HepG2 (cell line): ENCODE results near the gene TPTE2. TPM values are rescaled to one million over a fixed set of nuclear protein-coding genes. Genes with fewer than 3 reads are reported as not detected.

Experiments
- ARID4A ChIP-seq: sonication (generic); formaldehyde crosslinking; IDR thresholded peaks from 2 replicates; pipeline ENCODE4 v1.5.0; 2020; ENCODE audit warnings: mild to moderate bottlenecking, missing genetic modification reagents, borderline replicate concordance
- BCL6 ChIP-seq: IDR thresholded peaks from 2 replicates; pipeline ENCODE4 v1.6.1; 2016; ENCODE audit warnings: missing genetic modification reagents, missing compliant biosample characterization
- FOXC1 ChIP-seq: sonication (generic); formaldehyde crosslinking; IDR thresholded peaks from 2 replicates; pipeline ENCODE4 v1.8.0; 2022; ENCODE audit warnings: mild to moderate bottlenecking, missing genetic modification reagents, borderline replicate concordance
- GPN1 ChIP-seq: sonication (generic); formaldehyde crosslinking; IDR thresholded peaks from 2 replicates; pipeline ENCODE4 v1.5.1; 2020; ENCODE audit warnings: missing genetic modification reagents, borderline replicate concordance
- HCFC1 ChIP-seq: fragments of 150-350 bp; IDR thresholded peaks from 2 replicates; pipeline ENCODE4 v1.6.1; 2014; ENCODE audit warnings: low read depth, low read length
- KAT7 ChIP-seq: IDR thresholded peaks from 2 replicates; pipeline ENCODE4 v1.6.1; 2018; ENCODE audit warnings: borderline replicate concordance, missing compliant biosample characterization
- MTA1 ChIP-seq: sonication (generic); formaldehyde crosslinking; IDR thresholded peaks from 2 replicates; pipeline ENCODE4 v1.4.0; 2020; ENCODE audit warnings: missing genetic modification reagents, mild to moderate bottlenecking, borderline replicate concordance
- POGK ChIP-seq: sonication (generic); formaldehyde crosslinking; conservative IDR thresholded peaks from 2 replicates; pipeline ENCODE4 v1.8.0; 2022; ENCODE audit warnings: mild to moderate bottlenecking, moderate library complexity, missing genetic modification reagents
- POLR2A ChIP-seq, 2 experiments: IDR thresholded peaks; 2 replicates each; pipeline ENCODE4 v1.6.1; 2011; ENCODE audit warnings: low read depth in 2 of 2, low read length in 2 of 2, mild to moderate bottlenecking in 1 of 2, moderate library complexity in 1 of 2; ENCODE audit not compliant: insufficient read depth in 1 of 2
- RELA ChIP-seq: sonication (generic); formaldehyde crosslinking; IDR thresholded peaks from 2 replicates; pipeline ENCODE4 v1.4.0; 2020; ENCODE audit warnings: missing genetic modification reagents
- SMAD3 ChIP-seq: sonication (generic); formaldehyde crosslinking; IDR thresholded peaks from 2 replicates; pipeline ENCODE4 v1.4.0; 2020; ENCODE audit warnings: missing genetic modification reagents
- SMARCC2 ChIP-seq: fragments of 450-650 bp; IDR thresholded peaks from 2 replicates; pipeline ENCODE4 v1.6.1; 2017; ENCODE audit warnings: antibody characterized with exemption, mild to moderate bottlenecking
- SYNCRIP ChIP-seq: fragments of 200-400 bp; formaldehyde crosslinking; IDR thresholded peaks from 2 replicates; pipeline ENCODE4 v1.6.1; 2018; ENCODE audit warnings: mild to moderate bottlenecking, low read depth, low read length; ENCODE audit not compliant: insufficient read depth
- TBP ChIP-seq: sonication (generic); formaldehyde crosslinking; IDR thresholded peaks from 2 replicates; pipeline ENCODE4 v1.5.0; 2020; ENCODE audit warnings: missing genetic modification reagents
- TCF7 ChIP-seq: sonication (generic); IDR thresholded peaks from 2 replicates; pipeline ENCODE4 v1.6.1; 2016; ENCODE audit warnings: antibody characterized with exemption, low read depth
- ZMYM3 ChIP-seq: sonication (generic); formaldehyde crosslinking; IDR thresholded peaks from 2 replicates; pipeline ENCODE4 v1.5.1; 2020; ENCODE audit warnings: mild to moderate bottlenecking, missing genetic modification reagents
- ZNF124 ChIP-seq: sonication (generic); formaldehyde crosslinking; IDR thresholded peaks from 2 replicates; pipeline ENCODE4 v1.4.0; 2020; ENCODE audit warnings: missing genetic modification reagents
- ZNF503 ChIP-seq: sonication (generic); formaldehyde crosslinking; IDR thresholded peaks from 2 replicates; pipeline ENCODE4 v1.4.0; 2020; ENCODE audit warnings: missing genetic modification reagents
- ZNF780A ChIP-seq: sonication (generic); formaldehyde crosslinking; IDR thresholded peaks from 2 replicates; pipeline ENCODE4 v1.8.0; 2022; ENCODE audit warnings: mild to moderate bottlenecking, missing genetic modification reagents, moderate library complexity
- ZNF878 ChIP-seq: sonication (generic); formaldehyde crosslinking; IDR thresholded peaks from 2 replicates; pipeline ENCODE4 v1.8.1; 2023; ENCODE audit warnings: mild to moderate bottlenecking, missing genetic modification reagents, moderate library complexity
- polyA plus RNA-seq, 8 experiments: library from polyadenylated mRNA; depleted of rRNA in 3 of 8; stranded (reverse) in 7 of 8; unstranded in 1 of 8; fragments of >200 nt; fragmentation: Illumina TruSeq in 4 of 8; extraction: Trizol in 4 of 8; gene quantifications; 2 replicates each; pipeline versions ENCODE4 v1.2.1 to v1.2.3, GENCODE V29; 2011 to 2016; ENCODE audit warnings: low read depth in 4 of 8, missing spikeins in 1 of 8, mixed read lengths in 1 of 8; ENCODE audit not compliant: insufficient read depth in 1 of 8
- total RNA-seq, 5 experiments: library from RNA; depleted of rRNA; stranded (reverse); fragments of >200 nt; fragmentation: Illumina TruSeq; extraction: Trizol; gene quantifications; 2 replicates each; pipeline ENCODE4 v1.2.3, GENCODE V29; 2016; ENCODE audit warnings: low read depth in 1 of 5

The TPTE2 gene
- total and polyA plus RNA-seq, 2 of the 13 experiments (the other 11 are each of a cell fraction or from before 2014, with no cell fraction given): 0.07 TPM; not detected in 1

- TF ChIP-seq FOXC1 (CRISPR knock-in tag) (0 out of 2 replicates have a peak, but pooled peaks have one; percentile 36), ARID4A (CRISPR knock-in tag) (peak; percentile 72; the same call in 1 of the 2 replicates), GPN1 (CRISPR knock-in tag) (no peak), ZMYM3 (no peak), ZNF124 (no peak), KAT7 (peak; percentile 63; the same call in 1 of the 2 replicates), SYNCRIP (no peak), ZNF503 (CRISPR knock-in tag) (peak; percentile 47; the same call in 1 of the 2 replicates), TBP (CRISPR knock-in tag) (no peak), POGK (CRISPR knock-in tag) (peak; percentile 76), ZNF878 (no peak), SMARCC2 (no peak), POLR2A (IDR thresholded peaks at IDR 0.05; ENCODE audit: insufficient read depth in 1 of 2, low read depth in 2 of 2, low read length in 2 of 2) (peak; percentile 66 to 69), ZNF780A (CRISPR knock-in tag) (0 out of 2 replicates have a peak, but pooled peaks have one; percentile 39), TCF7 (no peak), RELA (no peak), BCL6 (CRISPR knock-in tag) (no peak), SMAD3 (no peak), MTA1 (peak; percentile 86; the same call in 1 of the 2 replicates), HCFC1 (no peak)
Observed at GRCh38 chr13:19601749-19602725, 40.7 kb upstream of the TPTE2 start (continued).
